IMR-90 (cell line): Measurements from ENCODE around the gene ATRAID. TPM values are rescaled to one million over a fixed set of nuclear protein-coding genes. Genes with fewer than 3 reads are reported as not detected.

Experiments used
- ATAC-seq: fragments of 200-7000 bp; cut with Tn5 transposase; 2 replicates; pipeline ENCODE4 v1.9.1; 2020; ENCODE audit warnings: low read depth, mild to moderate bottlenecking, moderate library complexity
- BruUV-seq: library from RNA; stranded (reverse); fragments of 400-500 nt; replicated peaks from 2 replicates; lab custom pipeline; 2021; lab: Mats Ljungman, UMichigan
- CTCF ChIA-PET: fragments of 300-600 bp; formaldehyde crosslinking; extraction: SDS; loops from one replicate; lab custom pipeline; 2021; ENCODE audit warnings: antibody characterized with exemption; lab: Yijun Ruan, JAX
- POLR2A ChIA-PET: fragments of 300-600 bp; sonication (Branson Sonifier 250); formaldehyde crosslinking; loops from one replicate; lab custom pipeline; 2022; ENCODE audit warnings: antibody characterized with exemption; ENCODE audit not compliant: unreplicated experiment; lab: Charles Lee
- DNase-seq: peaks from one replicate; pipeline ENCODE4 v3.0.0; 2013
- H2AFZ ChIP-seq: replicated peaks from 2 replicates; pipeline ENCODE3; 2013; ENCODE audit warnings: low read length, mild to moderate bottlenecking; ENCODE audit not compliant: poor library complexity
- H2AK5ac ChIP-seq: 2 replicates; pipeline ENCODE4 v1.6.1; 2013; ENCODE audit warnings: low read depth, low read length, inconsistent platforms
- H2AK9ac ChIP-seq: replicated peaks from 2 replicates; pipeline ENCODE3; 2013; ENCODE audit warnings: mild to moderate bottlenecking, low read depth, low read length, moderate library complexity; ENCODE audit not compliant: poor library complexity
- H2BK120ac ChIP-seq: 2 replicates; pipeline ENCODE4 v1.6.1; 2013; ENCODE audit warnings: low read depth, low read length, inconsistent platforms
- H2BK15ac ChIP-seq: 3 replicates; pipeline ENCODE4 v1.6.1; 2013; ENCODE audit warnings: low read depth, low read length, inconsistent platforms
- H2BK20ac ChIP-seq: 2 replicates; pipeline ENCODE4 v1.6.1; 2013; ENCODE audit warnings: low read depth, mild to moderate bottlenecking, inconsistent platforms, low read length, moderate library complexity
- H2BK5ac ChIP-seq: 2 replicates; pipeline ENCODE4 v1.6.1; 2013; ENCODE audit warnings: mild to moderate bottlenecking, low read depth, low read length, inconsistent platforms; ENCODE audit not compliant: poor library complexity, severe bottlenecking
- H3K14ac ChIP-seq: replicated peaks from 2 replicates; pipeline ENCODE4 v1.6.1; 2013; ENCODE audit warnings: low read depth, low read length, inconsistent platforms
- H3K18ac ChIP-seq: 2 replicates; pipeline ENCODE4 v1.6.1; 2013; ENCODE audit warnings: low read depth, low read length, control low read depth
- H3K23ac ChIP-seq: 2 replicates; pipeline ENCODE4 v1.6.1; 2013; ENCODE audit warnings: low read depth, low read length, inconsistent platforms
- H3K27ac ChIP-seq: 2 replicates; pipeline ENCODE4 v1.5.1; 2013; ENCODE audit warnings: mild to moderate bottlenecking, control low read depth, low read length; ENCODE audit not compliant: insufficient read depth
- H3K27me3 ChIP-seq: 2 replicates; pipeline ENCODE4 v1.6.1; 2013; ENCODE audit warnings: low read length; ENCODE audit not compliant: control insufficient read depth, insufficient read depth
- H3K36me3 ChIP-seq: 2 replicates; pipeline ENCODE4 v1.6.1; 2013; ENCODE audit warnings: low read length, mixed read lengths; ENCODE audit not compliant: control insufficient read depth, insufficient read depth
- H3K4ac ChIP-seq: 2 replicates; pipeline ENCODE4 v1.6.1; 2013; ENCODE audit warnings: low read depth, low read length, inconsistent platforms
- H3K4me1 ChIP-seq: 2 replicates; pipeline ENCODE4 v1.6.1; 2013; ENCODE audit warnings: low read length, mixed read lengths; ENCODE audit not compliant: control insufficient read depth, insufficient read depth
- H3K4me2 ChIP-seq: 2 replicates; pipeline ENCODE4 v1.6.1; 2013; ENCODE audit warnings: low read depth, mild to moderate bottlenecking, control low read depth, low read length, moderate library complexity
- H3K4me3 ChIP-seq: 2 replicates; pipeline ENCODE4 v1.5.1; 2013; ENCODE audit warnings: low read depth, mild to moderate bottlenecking, control low read depth, low read length, moderate library complexity; ENCODE audit not compliant: insufficient read depth
- H3K56ac ChIP-seq: 2 replicates; pipeline ENCODE4 v1.6.1; 2013; ENCODE audit warnings: low read length, inconsistent platforms; ENCODE audit not compliant: insufficient read depth; ENCODE audit errors: extremely low read depth
- H3K79me1 ChIP-seq, 2 experiments: 2 replicates each; pipeline ENCODE4 v1.6.1; 2013; ENCODE audit warnings: low read length in 2 of 2, inconsistent platforms in 1 of 2, low read depth in 1 of 2
- H3K9ac ChIP-seq: 2 replicates; pipeline ENCODE4 v1.6.1; 2013; ENCODE audit warnings: low read depth, low read length, control low read depth
- H3K9me1 ChIP-seq: 2 replicates; pipeline ENCODE4 v1.6.1; 2013; ENCODE audit warnings: low read length, inconsistent platforms; ENCODE audit not compliant: insufficient read depth
- H3K9me3 ChIP-seq: 2 replicates; pipeline ENCODE4 v1.6.1; 2013; ENCODE audit warnings: low read length; ENCODE audit not compliant: control insufficient read depth, insufficient read depth
- H4K20me1 ChIP-seq: 2 replicates; pipeline ENCODE4 v1.6.1; 2013; ENCODE audit warnings: low read length, inconsistent platforms; ENCODE audit not compliant: insufficient read depth
- H4K5ac ChIP-seq: 2 replicates; pipeline ENCODE4 v1.6.1; 2013; ENCODE audit warnings: mild to moderate bottlenecking, low read depth, low read length, control low read depth
- H4K8ac ChIP-seq, 2 experiments: 2 replicates each; pipeline ENCODE4 v1.6.1; 2013; ENCODE audit warnings: low read depth in 2 of 2, low read length in 2 of 2, control low read depth in 1 of 2, inconsistent platforms in 1 of 2
- H4K91ac ChIP-seq: 2 replicates; pipeline ENCODE4 v1.6.1; 2013; ENCODE audit warnings: low read depth, low read length, inconsistent platforms; ENCODE audit not compliant: insufficient read depth
- CHD1 ChIP-seq: IDR thresholded peaks from 2 replicates; pipeline ENCODE4 v1.6.1; 2012; ENCODE audit warnings: low read depth, low read length, improper control_type of control experiment
- CTCF ChIP-seq: conservative IDR thresholded peaks from 2 replicates; pipeline ENCODE4 v1.5.1; 2012; ENCODE audit warnings: mild to moderate bottlenecking, low read depth, low read length, improper control_type of control experiment
- ELK1 ChIP-seq: fragments of 150-350 bp; IDR thresholded peaks from 2 replicates; pipeline ENCODE4 v1.6.1; 2016; ENCODE audit warnings: low read depth, mild to moderate bottlenecking, low read length, moderate library complexity, borderline replicate concordance
- FOS ChIP-seq: fragments of 150-350 bp; IDR thresholded peaks from 2 replicates; pipeline ENCODE4 v1.6.1; 2016; ENCODE audit warnings: low read depth, low read length
- MAFK ChIP-seq: IDR thresholded peaks from 2 replicates; pipeline ENCODE4 v1.6.1; 2012; ENCODE audit warnings: low read depth, low read length, improper control_type of control experiment
- MAZ ChIP-seq: IDR thresholded peaks from 2 replicates; pipeline ENCODE4 v1.6.1; 2012; ENCODE audit warnings: low read depth, mild to moderate bottlenecking, low read length, improper control_type of control experiment, moderate library complexity, borderline replicate concordance
- MXI1 ChIP-seq: IDR thresholded peaks from 2 replicates; pipeline ENCODE4 v1.6.1; 2012; ENCODE audit warnings: low read depth, mild to moderate bottlenecking, low read length, moderate library complexity, borderline replicate concordance
- NFE2L2 ChIP-seq: fragments of 150-350 bp; IDR thresholded peaks from 2 replicates; pipeline ENCODE4 v1.6.1; 2016; ENCODE audit warnings: low read depth, mild to moderate bottlenecking, low read length
- RCOR1 ChIP-seq: IDR thresholded peaks from 2 replicates; pipeline ENCODE4 v1.6.1; 2012; ENCODE audit warnings: mild to moderate bottlenecking, low read length, improper control_type of control experiment; ENCODE audit not compliant: insufficient replicate concordance
- RFX5 ChIP-seq: IDR thresholded peaks from 2 replicates; pipeline ENCODE4 v1.8.0; 2012; ENCODE audit warnings: low read depth, mild to moderate bottlenecking, low read length, moderate library complexity
- WGBS, 2 experiments: methylation state at CpG; one replicate each; pipeline versions ENCODE4 v1.1.5 to v1.1.7; 2013; ENCODE audit warnings: missing lambda C conversion rate in 2 of 2; ENCODE audit not compliant: insufficient read length in 1 of 2; ENCODE audit errors: extremely low coverage in 2 of 2; 5-methylcytosine and 5-hydroxymethylcytosine counted together
- dilution Hi-C: fragments of 300-500 bp; cut with HindIII; formaldehyde crosslinking; loops from one replicate; pipeline ENCODE4 v1.14.3; 2018; ENCODE audit warnings: low sequenced_read_pairs; ENCODE audit not compliant: unreplicated experiment
- in situ Hi-C: fragments of 300-500 bp; cut with MboI; formaldehyde crosslinking; loops from 3 replicates; pipeline ENCODE4 v1.14.3; 2019; ENCODE audit warnings: low sequenced_read_pairs, inconsistent platforms, mixed read lengths
- intact Hi-C: fragments of 100-400 bp; cut with micrococcal nuclease; formaldehyde crosslinking; loops from 2 replicates; pipeline ENCODE4 v1.10.0; 2022
- polyA plus RNA-seq, 3 experiments: library from polyadenylated mRNA; depleted of rRNA; stranded (reverse); fragments of >200 nt; gene quantifications; 2 replicates each; pipeline ENCODE4 v1.2.3, GENCODE V29; 2012; ENCODE audit warnings: low replicate concordance in 1 of 3
- total RNA-seq: library from RNA; depleted of rRNA; stranded (reverse); fragments of >200 nt; gene quantifications from 2 replicates; pipeline ENCODE4 v1.2.3, GENCODE V29; 2012

ATRAID gene
- total and polyA plus RNA-seq, 2 of the 4 experiments (the other 2 are of a cell fraction) = 138 to 173 TPM

GRCh38 chr2:27194538-27195354, 17.1 kb upstream of the ATRAID start:
- no peak overlapping the region for H2BK5ac ChIP-seq
- no peaks in the 10 kb centered on the region for H3K79me1 ChIP-seq
- no peak overlapping the region for H3K14ac ChIP-seq
- no peak overlapping the region for H4K8ac ChIP-seq
- H3K9me3 ChIP-seq = no peaks in the 10 kb centered on the region
- H3K36me3 ChIP-seq = peaks cover under 1% of the 10 kb centered on the region; the same call in 1 of the 2 replicates
- peaks cover 5% of the 10 kb centered on the region for H3K27me3 ChIP-seq
- H2AK5ac ChIP-seq = no peak overlapping the region
- no peak overlapping the region for H4K5ac ChIP-seq
- no peak for ATAC-seq
- intact Hi-C loops = no loop called here
- CTCF ChIA-PET = interaction anchor here (0.6 to 0.9 kb wide), 2 partner anchors 20 to 104 kb away, joined by 3 to 4 read pairs; no protein-coding TSS in a partner anchor
- H2AK9ac ChIP-seq = no peak overlapping the region
- H4K20me1 ChIP-seq = no peaks in the 10 kb centered on the region
- H3K4me3 ChIP-seq = no peak overlapping the region
- no peaks in the 10 kb centered on the region for H3K4me1 ChIP-seq
- H3K9me1 ChIP-seq = no peaks in the 10 kb centered on the region; the same call in 1 of the 2 replicates
- dilution Hi-C loops = no loop called here
- H2BK15ac ChIP-seq = no peak overlapping the region
- H3K56ac ChIP-seq = no peak overlapping the region
- H3K4me2 ChIP-seq = no peak overlapping the region
- TF ChIP-seq NFE2L2 = no peak
- no peak for TF ChIP-seq ELK1
- TF ChIP-seq RFX5 = no peak
- no peak for TF ChIP-seq RCOR1
- TF ChIP-seq CTCF = no peak
- no peak for TF ChIP-seq FOS
- TF ChIP-seq CHD1 = no peak
- TF ChIP-seq MAFK = no peak
- TF ChIP-seq MXI1 = no peak
- TF ChIP-seq MAZ = no peak
- in situ Hi-C loops = loop anchor here (5.0 kb wide), 1 partner anchor 92 kb away; no protein-coding TSS in a partner anchor
- H4K91ac ChIP-seq = no peak overlapping the region
- POLR2A ChIA-PET = no interaction called here
- H2BK20ac ChIP-seq = no peak overlapping the region
- H3K23ac ChIP-seq = no peak overlapping the region
- H2BK120ac ChIP-seq = no peak overlapping the region
- no peak overlapping the region for H3K27ac ChIP-seq
- H3K9ac ChIP-seq = no peak overlapping the region
- 74% methylated on average over 3 of the region's 17 CpGs; no CpG with 5 or more reads in 1 of the 2 experiments for WGBS, 2 experiments
- no peak overlapping the region for H2AFZ ChIP-seq
- no peak overlapping the region for H3K18ac ChIP-seq
- BruUV-seq = no TSS peak
- no peak overlapping the region for H3K4ac ChIP-seq
- no peak for DNase-seq
